Endothelial cell of umbilical vein (primary cell): ENCODE measurements around the gene SLC30A2.

Experiments
- EZH2 ChIP-seq: IDR thresholded peaks from 2 replicates; pipeline ENCODE4 v1.6.1; 2012; ENCODE audit warnings: borderline replicate concordance, low read depth, mild to moderate bottlenecking, moderate library complexity, low read length, inconsistent platforms; ENCODE audit not compliant: severe bottlenecking
- FOS ChIP-seq: IDR thresholded peaks from 2 replicates; pipeline ENCODE4 v1.6.1; 2011; ENCODE audit warnings: mild to moderate bottlenecking, low read length, moderate library complexity, borderline replicate concordance; ENCODE audit not compliant: insufficient read depth
- GATA2 ChIP-seq: IDR thresholded peaks from 2 replicates; pipeline ENCODE4 v1.7.0; 2011; ENCODE audit warnings: low read depth, mild to moderate bottlenecking, moderate library complexity, mixed read lengths, low read length; ENCODE audit not compliant: insufficient read length, insufficient read depth
- MYC ChIP-seq: IDR thresholded peaks from one replicate; pipeline ENCODE4 v1.6.1; 2011; ENCODE audit warnings: mild to moderate bottlenecking, low read depth, low read length
- POLR2A ChIP-seq: IDR thresholded peaks from 2 replicates; pipeline ENCODE4 v1.6.1; 2012; ENCODE audit warnings: low read depth, mild to moderate bottlenecking, control low read depth, low read length
- POLR2AphosphoS5 ChIP-seq: IDR thresholded peaks from 2 replicates; pipeline ENCODE4 v1.6.1; 2012; ENCODE audit warnings: low read depth, mild to moderate bottlenecking, control low read depth, low read length, moderate library complexity; ENCODE audit not compliant: insufficient read depth
- TF ChIP-seq, protein P1 (sequence below), 2 donors: IDR thresholded peaks; 1 replicate in 1 of 2; 2 replicates in 1 of 2; pipeline ENCODE4 v1.5.1; 2011; ENCODE audit warnings: low read length in 2 of 2, mild to moderate bottlenecking in 2 of 2, moderate library complexity in 2 of 2, control low read depth in 1 of 2, inconsistent platforms in 1 of 2, low read depth in 1 of 2; ENCODE audit not compliant: insufficient read depth in 1 of 2; ENCODE audit errors: extremely low read depth in 1 of 2
- TF ChIP-seq, protein P2 (sequence below): IDR thresholded peaks from 2 replicates; pipeline ENCODE4 v1.6.1; 2011; ENCODE audit not compliant: insufficient read depth, insufficient read length

DNA sequence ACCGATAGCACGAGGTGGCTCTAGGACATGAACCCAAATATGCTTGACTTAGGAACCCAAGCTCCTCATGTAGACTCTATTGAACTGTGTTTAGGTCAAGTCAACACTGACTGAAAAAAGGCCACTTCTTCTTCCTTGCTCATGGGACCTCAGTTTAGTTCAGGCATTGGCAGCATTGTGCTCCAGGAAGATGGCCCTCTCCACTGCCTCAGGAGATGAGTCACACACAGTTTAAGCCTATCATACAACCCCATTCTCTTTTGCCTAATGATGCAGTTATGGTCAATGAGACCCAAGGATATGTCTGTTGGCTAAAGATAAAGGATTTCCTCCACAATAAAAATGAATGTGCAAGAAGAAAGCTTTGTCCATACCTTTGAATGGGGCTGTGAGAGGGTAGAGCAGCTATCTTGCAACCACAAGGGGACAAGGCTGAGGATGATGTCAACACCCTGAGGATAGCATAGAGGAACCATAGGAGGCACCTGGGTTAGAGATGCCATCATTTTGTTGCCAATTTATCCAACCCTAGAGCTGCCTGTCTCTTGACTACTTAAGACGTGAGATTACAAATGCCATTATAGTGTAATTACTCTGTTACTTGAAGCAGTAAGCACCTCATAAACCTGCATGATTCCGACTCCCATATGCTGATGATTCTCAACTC lies 24.5 kb upstream of the SLC30A2 start:
- no peak for TF ChIP-seq EZH2
- no peak for TF ChIP-seq POLR2AphosphoS5
- TF ChIP-seq, protein P1, sequence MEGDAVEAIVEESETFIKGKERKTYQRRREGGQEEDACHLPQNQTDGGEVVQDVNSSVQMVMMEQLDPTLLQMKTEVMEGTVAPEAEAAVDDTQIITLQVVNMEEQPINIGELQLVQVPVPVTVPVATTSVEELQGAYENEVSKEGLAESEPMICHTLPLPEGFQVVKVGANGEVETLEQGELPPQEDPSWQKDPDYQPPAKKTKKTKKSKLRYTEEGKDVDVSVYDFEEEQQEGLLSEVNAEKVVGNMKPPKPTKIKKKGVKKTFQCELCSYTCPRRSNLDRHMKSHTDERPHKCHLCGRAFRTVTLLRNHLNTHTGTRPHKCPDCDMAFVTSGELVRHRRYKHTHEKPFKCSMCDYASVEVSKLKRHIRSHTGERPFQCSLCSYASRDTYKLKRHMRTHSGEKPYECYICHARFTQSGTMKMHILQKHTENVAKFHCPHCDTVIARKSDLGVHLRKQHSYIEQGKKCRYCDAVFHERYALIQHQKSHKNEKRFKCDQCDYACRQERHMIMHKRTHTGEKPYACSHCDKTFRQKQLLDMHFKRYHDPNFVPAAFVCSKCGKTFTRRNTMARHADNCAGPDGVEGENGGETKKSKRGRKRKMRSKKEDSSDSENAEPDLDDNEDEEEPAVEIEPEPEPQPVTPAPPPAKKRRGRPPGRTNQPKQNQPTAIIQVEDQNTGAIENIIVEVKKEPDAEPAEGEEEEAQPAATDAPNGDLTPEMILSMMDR (IDR thresholded peaks at IDR 0.05; ENCODE audit: extremely low read depth in 1 of 2, insufficient read depth in 1 of 2, low read depth in 1 of 2, low read length in 2 of 2), result no peak
- TF ChIP-seq POLR2A, result no peak
- TF ChIP-seq, protein P2, sequence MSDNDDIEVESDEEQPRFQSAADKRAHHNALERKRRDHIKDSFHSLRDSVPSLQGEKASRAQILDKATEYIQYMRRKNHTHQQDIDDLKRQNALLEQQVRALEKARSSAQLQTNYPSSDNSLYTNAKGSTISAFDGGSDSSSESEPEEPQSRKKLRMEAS, result no peak
- no peak for TF ChIP-seq MYC
- peak; percentile 17 for TF ChIP-seq FOS
- no peak for TF ChIP-seq GATA2
